Uterus (tissue), 2 donors: Measurements from ENCODE around the gene DDX41.

Experiments
- POLR2A ChIP-seq, 2 donors: fragments of 450-650 bp; IDR thresholded peaks; one replicate each; pipeline ENCODE4 v1.6.1; 2016; ENCODE audit warnings: antibody characterized with exemption in 2 of 2, mild to moderate bottlenecking in 1 of 2, moderate library complexity in 1 of 2
- TF ChIP-seq, protein P1 (sequence below), 4 experiments: fragments of 200-600 bp in 2 of 4; fragments of 450-650 bp in 2 of 4; sonication (generic) in 2 of 4; IDR thresholded peaks; one replicate each; pipeline ENCODE4 v1.5.1; 2016 to 2019; ENCODE audit warnings: antibody characterized with exemption in 4 of 4, mild to moderate bottlenecking in 2 of 4, moderate library complexity in 1 of 4

DNA sequence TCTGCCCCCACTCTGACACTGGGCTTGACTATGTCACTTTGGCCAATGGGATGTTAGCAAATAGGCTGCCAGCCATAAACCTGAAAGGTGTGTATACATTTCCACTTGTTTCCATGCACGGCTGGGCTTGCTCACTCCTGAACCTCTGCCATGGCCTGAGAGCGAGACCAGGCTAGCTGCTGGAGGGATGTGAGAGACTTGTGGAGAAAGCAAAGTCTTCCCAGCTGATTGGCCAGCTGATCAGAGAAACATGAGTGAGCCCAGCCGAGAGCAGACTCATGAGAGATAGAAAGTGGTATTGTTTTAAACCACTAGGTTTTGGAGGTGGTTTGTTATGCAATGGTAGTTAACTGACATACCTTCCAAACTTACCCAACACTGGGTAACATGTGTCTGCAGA is 23.7 kb upstream of the DDX41 start:
- TF ChIP-seq, protein P1, sequence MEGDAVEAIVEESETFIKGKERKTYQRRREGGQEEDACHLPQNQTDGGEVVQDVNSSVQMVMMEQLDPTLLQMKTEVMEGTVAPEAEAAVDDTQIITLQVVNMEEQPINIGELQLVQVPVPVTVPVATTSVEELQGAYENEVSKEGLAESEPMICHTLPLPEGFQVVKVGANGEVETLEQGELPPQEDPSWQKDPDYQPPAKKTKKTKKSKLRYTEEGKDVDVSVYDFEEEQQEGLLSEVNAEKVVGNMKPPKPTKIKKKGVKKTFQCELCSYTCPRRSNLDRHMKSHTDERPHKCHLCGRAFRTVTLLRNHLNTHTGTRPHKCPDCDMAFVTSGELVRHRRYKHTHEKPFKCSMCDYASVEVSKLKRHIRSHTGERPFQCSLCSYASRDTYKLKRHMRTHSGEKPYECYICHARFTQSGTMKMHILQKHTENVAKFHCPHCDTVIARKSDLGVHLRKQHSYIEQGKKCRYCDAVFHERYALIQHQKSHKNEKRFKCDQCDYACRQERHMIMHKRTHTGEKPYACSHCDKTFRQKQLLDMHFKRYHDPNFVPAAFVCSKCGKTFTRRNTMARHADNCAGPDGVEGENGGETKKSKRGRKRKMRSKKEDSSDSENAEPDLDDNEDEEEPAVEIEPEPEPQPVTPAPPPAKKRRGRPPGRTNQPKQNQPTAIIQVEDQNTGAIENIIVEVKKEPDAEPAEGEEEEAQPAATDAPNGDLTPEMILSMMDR (IDR thresholded peaks at IDR 0.05) = no peak
- no peak for TF ChIP-seq POLR2A (IDR thresholded peaks at IDR 0.05)
